Measurements from ENCODE around the gene MLLT10.
"Not testable (repeated sequence)": the region's sequence is repeated elsewhere in the genome, so short reads cannot be mapped to it uniquely, and the experiment has no call there.

MLLT10 gene

DNA sequence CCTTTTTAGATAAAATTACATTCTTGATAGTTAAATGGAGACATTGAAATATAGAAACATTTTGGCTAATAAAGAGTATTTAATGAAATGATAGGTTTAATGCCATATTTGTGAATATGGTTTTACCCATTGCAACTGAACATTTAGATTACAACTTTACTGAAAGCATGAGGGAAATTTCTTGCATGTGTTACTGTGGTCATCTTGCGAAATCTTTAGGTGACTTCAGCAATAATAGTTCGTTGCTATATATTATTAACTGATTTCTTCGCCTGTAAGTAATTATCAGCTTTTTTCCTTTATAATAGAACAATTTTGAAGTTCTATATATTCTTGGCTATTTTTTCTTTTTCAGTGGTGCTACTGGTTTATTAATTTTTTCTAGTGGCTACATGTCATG, 83.2 kb downstream of the MLLT10 start:
- no peaks in the 10 kb centered on the region for H3K27me3 ChIP-seq (ENCODE audit: control insufficient read depth in 1 of 2, insufficient read depth in 2 of 2, low read length in 2 of 2)
- H3K27ac ChIP-seq (ENCODE audit: low read depth, low read length), result no peak overlapping the region
- no peaks in the 10 kb centered on the region for H3K4me1 ChIP-seq (ENCODE audit: insufficient read depth, low read length)
- H3K9me3 ChIP-seq (ENCODE audit: low read length), result no peaks in the 10 kb centered on the region
- H3K9ac ChIP-seq (ENCODE audit: low read length), result no peak overlapping the region
- no peak overlapping the region for H3K4me3 ChIP-seq (ENCODE audit: low read depth in 1 of 2, low read length in 2 of 2)
- H3K36me3 ChIP-seq (ENCODE audit: insufficient read depth, low read length), result peaks cover 5% of the 10 kb centered on the region

DNA sequence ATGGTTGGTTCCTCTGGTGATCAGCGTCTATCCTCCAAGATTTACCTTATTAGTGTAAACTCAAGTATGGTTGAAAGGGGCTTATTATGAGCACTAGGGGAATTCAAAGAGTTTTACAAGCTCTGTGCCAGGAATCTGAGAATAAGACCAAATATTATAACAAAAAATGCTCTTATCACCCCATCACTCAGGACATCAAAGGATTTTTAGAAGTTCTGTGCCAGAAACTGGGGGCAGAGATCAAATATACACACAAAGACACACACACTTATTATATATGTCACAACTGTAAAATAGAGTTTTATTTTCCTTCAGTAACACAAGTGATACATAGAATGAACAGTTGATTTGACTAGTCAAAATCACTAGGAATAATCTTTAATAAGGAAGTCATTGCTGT, 89.3 kb downstream of the MLLT10 start:
- Histone ChIP-seq H3K27ac (ENCODE audit: low read depth, low read length) (no peak overlapping the region), H3K27me3 (ENCODE audit: control insufficient read depth in 1 of 2, insufficient read depth in 2 of 2, low read length in 2 of 2) (no peaks in the 10 kb centered on the region), H3K9ac (ENCODE audit: low read length) (no peak overlapping the region), H3K4me1 (ENCODE audit: insufficient read depth, low read length) (peaks cover 3% of the 10 kb centered on the region), H3K36me3 (ENCODE audit: insufficient read depth, low read length) (peaks cover 6% of the 10 kb centered on the region), H3K9me3 (ENCODE audit: low read length) (no peaks in the 10 kb centered on the region), H3K4me3 (ENCODE audit: low read depth in 1 of 2, low read length in 2 of 2) (no peak overlapping the region)

- H3K9ac ChIP-seq (ENCODE audit: low read length); H3K4me3 ChIP-seq (ENCODE audit: low read depth in 1 of 2, low read length in 2 of 2); H3K27ac ChIP-seq (ENCODE audit: low read depth, low read length); H3K9me3 ChIP-seq (ENCODE audit: low read length); H3K36me3 ChIP-seq (ENCODE audit: insufficient read depth, low read length); H3K27me3 ChIP-seq (ENCODE audit: control insufficient read depth in 1 of 2, insufficient read depth in 2 of 2, low read length in 2 of 2); H3K4me1 ChIP-seq (ENCODE audit: insufficient read depth, low read length): not testable (repeated sequence)
Observed at GRCh38 chr10:21624421-21624820, 90.4 kb downstream of the MLLT10 start.

GRCh38 chr10:21624951-21625350, 90.9 kb downstream of the MLLT10 start:
- Histone ChIP-seq H3K36me3 (ENCODE audit: insufficient read depth, low read length) (peaks cover 6% of the 10 kb centered on the region), H3K9me3 (ENCODE audit: low read length) (no peaks in the 10 kb centered on the region)

DNA sequence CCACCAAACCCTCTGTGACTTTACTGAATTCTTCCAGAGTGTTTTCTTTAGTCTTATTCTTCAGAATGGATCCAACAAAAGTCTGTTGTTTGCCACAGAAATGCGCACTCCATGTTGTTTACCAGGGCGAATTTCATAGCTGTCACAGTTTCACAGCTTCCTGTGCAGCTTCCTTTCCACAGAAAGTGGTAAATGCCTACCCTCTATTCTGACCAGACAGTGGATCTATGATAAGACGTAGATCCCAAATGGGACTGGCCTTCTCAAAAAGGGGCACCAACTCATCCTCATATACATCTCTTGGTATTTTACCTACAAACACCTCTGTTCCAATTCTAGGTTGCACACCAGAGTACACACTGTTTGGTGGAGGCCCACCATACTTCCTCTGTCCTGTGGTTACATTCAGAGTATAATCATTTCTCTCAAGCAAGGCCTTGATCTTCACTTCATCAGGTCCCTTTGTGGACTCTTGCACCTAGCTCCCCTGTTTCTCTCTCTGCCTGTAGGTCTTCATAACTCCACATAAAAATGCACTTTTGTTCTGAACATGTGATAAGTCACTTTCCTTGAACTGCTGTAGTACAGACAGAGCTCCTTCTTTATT, 91.7 kb downstream of the MLLT10 start:
- no peaks in the 10 kb centered on the region for H3K27me3 ChIP-seq (ENCODE audit: control insufficient read depth in 1 of 2, insufficient read depth in 2 of 2, low read length in 2 of 2)
- peaks cover 3% of the 10 kb centered on the region for H3K4me1 ChIP-seq (ENCODE audit: insufficient read depth, low read length)
- no peak overlapping the region for H3K27ac ChIP-seq (ENCODE audit: low read depth, low read length)
- H3K9ac ChIP-seq (ENCODE audit: low read length), result no peak overlapping the region
- H3K4me3 ChIP-seq (ENCODE audit: low read depth in 1 of 2, low read length in 2 of 2), result no peak overlapping the region
- no peaks in the 10 kb centered on the region for H3K9me3 ChIP-seq (ENCODE audit: low read length)
- peaks cover 6% of the 10 kb centered on the region for H3K36me3 ChIP-seq (ENCODE audit: insufficient read depth, low read length)

More at GRCh38 chr10:21624951-21625350, 90.9 kb downstream of the MLLT10 start:
- no peaks in the 10 kb centered on the region for H3K27me3 ChIP-seq (ENCODE audit: control insufficient read depth in 1 of 2, insufficient read depth in 2 of 2, low read length in 2 of 2)
- H3K4me1 ChIP-seq (ENCODE audit: insufficient read depth, low read length), result peaks cover 3% of the 10 kb centered on the region
- no peak overlapping the region for H3K9ac ChIP-seq (ENCODE audit: low read length)
- no peak overlapping the region for H3K27ac ChIP-seq (ENCODE audit: low read depth, low read length)
- no peak overlapping the region for H3K4me3 ChIP-seq (ENCODE audit: low read depth in 1 of 2, low read length in 2 of 2)

- Histone ChIP-seq H3K9ac (ENCODE audit: low read length) (no peak overlapping the region), H3K36me3 (ENCODE audit: insufficient read depth, low read length) (peaks cover 6% of the 10 kb centered on the region), H3K4me3 (ENCODE audit: low read depth in 1 of 2, low read length in 2 of 2) (no peak overlapping the region), H3K4me1 (ENCODE audit: insufficient read depth, low read length) (peaks cover 3% of the 10 kb centered on the region), H3K9me3 (ENCODE audit: low read length) (no peaks in the 10 kb centered on the region), H3K27me3 (ENCODE audit: control insufficient read depth in 1 of 2, insufficient read depth in 2 of 2, low read length in 2 of 2) (no peaks in the 10 kb centered on the region), H3K27ac (ENCODE audit: low read depth, low read length) (no peak overlapping the region)
Observed at GRCh38 chr10:21626457-21627161, 92.6 kb downstream of the MLLT10 start.

- H3K9ac ChIP-seq (ENCODE audit: low read length), result no peak overlapping the region
- H3K9me3 ChIP-seq (ENCODE audit: low read length), result no peaks in the 10 kb centered on the region
- no peaks in the 10 kb centered on the region for H3K27me3 ChIP-seq (ENCODE audit: control insufficient read depth in 1 of 2, insufficient read depth in 2 of 2, low read length in 2 of 2)
- H3K36me3 ChIP-seq (ENCODE audit: insufficient read depth, low read length), result peaks cover 6% of the 10 kb centered on the region
- H3K4me1 ChIP-seq (ENCODE audit: insufficient read depth, low read length), result peaks cover 3% of the 10 kb centered on the region
- no peak overlapping the region for H3K27ac ChIP-seq (ENCODE audit: low read depth, low read length)
- H3K4me3 ChIP-seq (ENCODE audit: low read depth in 1 of 2, low read length in 2 of 2), result no peak overlapping the region
Observed at GRCh38 chr10:21627331-21627730, 93.3 kb downstream of the MLLT10 start.

DNA sequence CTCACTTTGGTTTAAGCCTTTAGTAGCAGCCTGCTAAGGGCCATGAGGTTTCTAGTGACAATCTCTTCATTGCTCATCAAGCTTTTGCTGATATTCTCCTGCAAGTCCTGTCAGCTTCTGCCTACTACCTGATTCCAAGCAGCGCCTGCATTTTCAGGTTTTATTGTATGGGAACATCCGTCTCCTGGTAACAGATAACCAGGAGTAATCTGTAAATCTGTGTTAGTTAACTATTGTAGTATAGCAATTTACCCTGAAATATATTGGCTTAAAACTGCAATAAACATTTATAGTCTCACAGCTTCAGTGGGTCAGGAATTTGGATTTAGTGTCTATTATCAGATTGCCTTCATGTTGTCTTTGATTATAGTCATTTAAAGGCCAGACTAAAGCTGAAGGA, 94.0 kb downstream of the MLLT10 start:
- Histone ChIP-seq H3K27ac (ENCODE audit: low read depth, low read length) (no peak overlapping the region), H3K4me1 (ENCODE audit: insufficient read depth, low read length) (peaks cover 3% of the 10 kb centered on the region), H3K4me3 (ENCODE audit: low read depth in 1 of 2, low read length in 2 of 2) (no peak overlapping the region), H3K9ac (ENCODE audit: low read length) (no peak overlapping the region), H3K27me3 (ENCODE audit: control insufficient read depth in 1 of 2, insufficient read depth in 2 of 2, low read length in 2 of 2) (no peaks in the 10 kb centered on the region), H3K36me3 (ENCODE audit: insufficient read depth, low read length) (peaks cover 6% of the 10 kb centered on the region), H3K9me3 (ENCODE audit: low read length) (no peaks in the 10 kb centered on the region)

GRCh38 chr10:21628645-21629044, 94.6 kb downstream of the MLLT10 start:
- H3K9ac ChIP-seq (ENCODE audit: low read length); H3K27me3 ChIP-seq (ENCODE audit: control insufficient read depth in 1 of 2, insufficient read depth in 2 of 2, low read length in 2 of 2); H3K27ac ChIP-seq (ENCODE audit: low read depth, low read length); H3K4me1 ChIP-seq (ENCODE audit: insufficient read depth, low read length); H3K36me3 ChIP-seq (ENCODE audit: insufficient read depth, low read length); H3K9me3 ChIP-seq (ENCODE audit: low read length); H3K4me3 ChIP-seq (ENCODE audit: low read depth in 1 of 2, low read length in 2 of 2): not testable (repeated sequence)

- H3K36me3 ChIP-seq (ENCODE audit: insufficient read depth, low read length), result peaks cover 3% of the 10 kb centered on the region
- no peak overlapping the region for H3K9ac ChIP-seq (ENCODE audit: low read length)
- no peak overlapping the region for H3K27ac ChIP-seq (ENCODE audit: low read depth, low read length)
- H3K4me3 ChIP-seq (ENCODE audit: low read depth in 1 of 2, low read length in 2 of 2), result no peak overlapping the region
- H3K4me1 ChIP-seq (ENCODE audit: insufficient read depth, low read length), result no peaks in the 10 kb centered on the region
- H3K27me3 ChIP-seq (ENCODE audit: control insufficient read depth in 1 of 2, insufficient read depth in 2 of 2, low read length in 2 of 2), result no peaks in the 10 kb centered on the region
- H3K9me3 ChIP-seq (ENCODE audit: low read length), result no peaks in the 10 kb centered on the region
Observed at GRCh38 chr10:21634599-21635365, 100.8 kb downstream of the MLLT10 start.

DNA sequence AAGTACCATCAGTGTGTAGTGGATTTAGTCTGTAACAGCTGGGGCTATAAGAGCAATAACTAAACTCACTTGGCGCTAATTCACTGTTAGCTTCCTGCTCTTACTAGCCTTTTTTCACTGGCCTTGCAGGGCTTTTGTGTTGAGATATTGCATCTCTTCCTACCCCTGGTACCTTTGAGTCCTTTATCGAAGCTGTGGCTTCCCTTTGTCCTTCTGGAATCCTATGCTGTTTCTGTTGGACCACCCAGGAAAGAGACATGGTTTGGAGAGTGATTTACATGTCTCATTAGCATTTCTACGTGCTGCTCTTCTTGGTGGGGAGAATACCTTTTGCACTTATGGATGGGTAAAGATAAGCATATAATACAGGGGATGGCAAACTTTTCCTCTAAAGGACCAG, 103.8 kb downstream of the MLLT10 start:
- Histone ChIP-seq H3K27me3 (ENCODE audit: control insufficient read depth in 1 of 2, insufficient read depth in 2 of 2, low read length in 2 of 2) (no peaks in the 10 kb centered on the region), H3K4me1 (ENCODE audit: insufficient read depth, low read length) (no peaks in the 10 kb centered on the region), H3K9me3 (ENCODE audit: low read length) (no peaks in the 10 kb centered on the region), H3K27ac (ENCODE audit: low read depth, low read length) (no peak overlapping the region), H3K9ac (ENCODE audit: low read length) (no peak overlapping the region), H3K4me3 (ENCODE audit: low read depth in 1 of 2, low read length in 2 of 2) (no peak overlapping the region), H3K36me3 (ENCODE audit: insufficient read depth, low read length) (peaks cover 4% of the 10 kb centered on the region)
